ENCODE data around the gene AKR1D1. TPM values are rescaled to one million over a fixed set of nuclear protein-coding genes. Genes with fewer than 3 reads are reported as not detected.

The AKR1D1 gene
- total RNA-seq, 4 donors from 2014 or later, result not detected

DNA sequence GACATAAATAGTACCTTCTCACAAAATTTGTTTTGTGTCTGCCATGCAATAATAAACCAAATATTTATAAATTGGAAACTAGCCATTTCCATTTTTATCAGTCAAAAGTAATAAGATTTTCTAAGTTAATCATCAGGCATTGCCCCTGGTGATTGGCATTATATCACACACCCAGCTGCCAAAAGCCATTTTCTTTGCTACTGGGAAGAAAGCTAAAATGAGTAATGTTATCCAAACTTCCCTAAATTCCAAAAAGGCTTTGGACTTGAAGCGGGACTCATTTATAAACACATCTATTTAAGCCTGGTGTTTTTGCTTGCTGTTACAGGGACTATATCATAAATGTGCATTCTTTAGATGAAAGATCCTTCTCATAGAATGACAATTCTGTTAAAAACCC lies 86.0 kb downstream of the AKR1D1 start:
- H3K4me1 ChIP-seq, result no peaks in the 10 kb centered on the region
- H3K9me3 ChIP-seq, result peaks cover 0 to 21% (median 11%) of the 10 kb centered on the region in 4 donors
- H3K27ac ChIP-seq (replicated peaks in 1 of 4), result no peak overlapping the region
- no peaks in the 10 kb centered on the region for H3K27me3 ChIP-seq
- no peak for DNase-seq (ENCODE audit: extremely low spot score)
- H3K36me3 ChIP-seq, result no peaks in the 10 kb centered on the region
- H3K4me3 ChIP-seq, result no peak overlapping the region
- 48% methylated on average over 1 of the region's 1 CpG for WGBS
- no peak for TF ChIP-seq POLR2A (IDR thresholded peaks at IDR 0.05; ENCODE audit: low read depth)
- no peak for TF ChIP-seq POLR2AphosphoS5 (IDR thresholded peaks at IDR 0.05)
- no peak for TF ChIP-seq CTCF (IDR thresholded peaks at IDR 0.05)
- TF ChIP-seq EP300 (IDR thresholded peaks at IDR 0.05), result no peak
- intact Hi-C loops (cut with DNase I), result loop anchor here (5.0 kb wide), 1 partner anchor 575 kb away; no protein-coding TSS in a partner anchor

DNA sequence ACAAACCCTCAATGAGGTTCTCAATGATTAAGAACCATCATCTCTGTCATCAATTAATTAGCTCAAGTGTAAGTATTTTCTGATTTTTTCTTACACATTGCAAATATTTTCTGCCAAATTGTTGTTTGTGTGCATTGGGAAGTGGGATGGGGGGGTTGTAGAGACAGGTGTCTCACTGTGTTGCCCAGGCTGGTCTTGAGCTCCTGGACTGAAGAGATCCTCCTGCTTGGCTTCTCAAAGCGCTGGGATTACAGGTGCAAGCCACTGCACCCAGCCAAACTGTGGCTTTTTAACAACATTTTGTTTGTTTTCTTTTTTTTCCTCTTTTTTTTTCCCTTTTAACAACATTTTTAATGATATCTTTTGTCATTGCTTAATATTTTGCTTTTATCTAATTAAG lies 87.5 kb downstream of the AKR1D1 start:
- Histone ChIP-seq H3K4me3 (no peak overlapping the region), H3K4me1 (no peaks in the 10 kb centered on the region), H3K27ac (replicated peaks in 1 of 4) (no peak overlapping the region), H3K27me3 (no peaks in the 10 kb centered on the region), H3K36me3 (no peaks in the 10 kb centered on the region), H3K9me3 (peaks cover 0 to 21% (median 11%) of the 10 kb centered on the region in 4 donors)
- no peak for DNase-seq (ENCODE audit: extremely low spot score)
- TF ChIP-seq POLR2AphosphoS5 (IDR thresholded peaks at IDR 0.05) (no peak), EP300 (IDR thresholded peaks at IDR 0.05) (no peak), POLR2A (IDR thresholded peaks at IDR 0.05; ENCODE audit: low read depth) (no peak), CTCF (IDR thresholded peaks at IDR 0.05) (no peak)
- intact Hi-C loops (cut with DNase I), result loop anchor here (5.0 kb wide), 1 partner anchor 574 kb away; no protein-coding TSS in a partner anchor
- 90% methylated on average over 1 of the region's 1 CpG for WGBS

DNA sequence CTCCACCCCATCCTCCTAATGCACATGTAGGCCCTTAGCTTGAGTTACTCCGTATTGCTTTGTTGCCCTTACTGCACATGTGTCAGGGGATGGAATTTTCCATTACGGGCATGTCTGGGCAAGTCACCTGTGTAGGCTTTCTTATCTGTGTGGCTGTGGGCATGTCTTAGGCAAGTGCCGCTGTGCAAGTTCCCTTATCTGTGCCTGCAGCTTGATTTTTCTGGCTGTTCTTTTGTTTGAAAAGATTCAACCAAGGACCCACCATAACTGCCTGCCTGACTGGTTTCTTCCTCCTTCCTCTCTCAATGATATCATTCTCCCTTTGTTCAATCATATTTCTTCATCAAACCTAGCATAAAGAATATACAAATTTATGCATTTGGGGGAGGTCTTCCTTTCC lies 88.5 kb downstream of the AKR1D1 start:
- Histone ChIP-seq H3K4me3 (no peak overlapping the region), H3K4me1 (no peaks in the 10 kb centered on the region), H3K27ac (replicated peaks in 1 of 4) (no peak overlapping the region), H3K9me3 (peaks cover 0 to 21% (median 11%) of the 10 kb centered on the region in 4 donors), H3K36me3 (no peaks in the 10 kb centered on the region), H3K27me3 (no peaks in the 10 kb centered on the region)
- DNase-seq (ENCODE audit: extremely low spot score), result no peak
- no peak for TF ChIP-seq POLR2AphosphoS5 (IDR thresholded peaks at IDR 0.05)
- no peak for TF ChIP-seq CTCF (IDR thresholded peaks at IDR 0.05)
- no peak for TF ChIP-seq POLR2A (IDR thresholded peaks at IDR 0.05; ENCODE audit: low read depth)
- TF ChIP-seq EP300 (IDR thresholded peaks at IDR 0.05), result no peak
- intact Hi-C loops (cut with DNase I), result loop anchor here (5.0 kb wide), 1 partner anchor 572 kb away; no protein-coding TSS in a partner anchor
- WGBS, result 90% methylated on average over 3 of the region's 3 CpGs

GRCh38 chr7:138166681-138167080 lies 90.4 kb downstream of the AKR1D1 start:
- Histone ChIP-seq H3K4me3 (no peak overlapping the region), H3K36me3 (no peaks in the 10 kb centered on the region), H3K9me3 (peaks cover 0 to 21% (median 11%) of the 10 kb centered on the region in 4 donors), H3K27me3 (no peaks in the 10 kb centered on the region), H3K27ac (replicated peaks in 1 of 4) (no peak overlapping the region), H3K4me1 (no peaks in the 10 kb centered on the region)
- intact Hi-C loops (cut with DNase I), result no loop called here
- DNase-seq (ENCODE audit: extremely low spot score), result no peak
- WGBS, result 78% methylated on average over 4 of the region's 4 CpGs
- no peak for TF ChIP-seq POLR2A (IDR thresholded peaks at IDR 0.05; ENCODE audit: low read depth)
- TF ChIP-seq CTCF (IDR thresholded peaks at IDR 0.05), result no peak
- TF ChIP-seq EP300 (IDR thresholded peaks at IDR 0.05), result no peak
- no peak for TF ChIP-seq POLR2AphosphoS5 (IDR thresholded peaks at IDR 0.05)

DNA sequence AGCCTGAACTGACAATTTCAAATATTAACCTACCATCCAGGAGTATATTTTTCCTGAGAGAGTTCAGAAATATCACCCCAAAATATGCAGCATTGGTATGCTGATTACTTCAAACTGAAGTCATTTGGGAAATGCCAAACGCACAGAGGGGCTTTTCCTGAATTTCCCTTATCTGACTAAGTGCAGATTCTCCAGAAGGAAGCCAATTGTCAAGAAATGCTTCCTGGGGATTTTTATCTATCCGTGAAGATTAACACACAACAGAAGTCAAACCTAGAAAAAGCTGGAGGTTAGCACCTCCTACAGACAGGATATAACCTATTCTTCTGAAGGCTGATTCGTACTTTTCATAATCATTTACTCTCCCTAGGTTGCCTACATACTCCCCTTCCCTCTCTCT lies 91.0 kb downstream of the AKR1D1 start:
- WGBS, result 53% methylated on average over 3 of the region's 3 CpGs
- H3K27me3 ChIP-seq, result no peaks in the 10 kb centered on the region
- no peak overlapping the region for H3K27ac ChIP-seq (replicated peaks in 1 of 4)
- H3K4me1 ChIP-seq, result no peaks in the 10 kb centered on the region
- DNase-seq (ENCODE audit: extremely low spot score), result no peak
- peaks cover 0 to 21% (median 11%) of the 10 kb centered on the region in 4 donors for H3K9me3 ChIP-seq
- no peaks in the 10 kb centered on the region for H3K36me3 ChIP-seq
- TF ChIP-seq POLR2AphosphoS5 (IDR thresholded peaks at IDR 0.05) (no peak), EP300 (IDR thresholded peaks at IDR 0.05) (no peak), CTCF (IDR thresholded peaks at IDR 0.05) (no peak), POLR2A (IDR thresholded peaks at IDR 0.05; ENCODE audit: low read depth) (no peak)
- intact Hi-C loops (cut with DNase I), result no loop called here
- no peak overlapping the region for H3K4me3 ChIP-seq

Data from esophagus muscularis mucosa (tissue), 4 donors.